Kidney (tissue), 14 donors: ENCODE results near the gene CCT3. TPM values are rescaled to one million over a fixed set of nuclear protein-coding genes. Genes with fewer than 3 reads are reported as not detected.

Source experiments
- DNase-seq, 5 donors: peaks; one replicate each; pipeline ENCODE4 v3.0.0-alpha.2; 2013 to 2020
- FAIRE-seq: peaks from 2 replicates; lab custom pipeline; 2012; peaks lifted over from hg19 to GRCh38; lab: Jason Lieb, UNC
- H3K27ac ChIP-seq, 2 donors: one replicate each; pipeline ENCODE4 v1.7.0; 2013; ENCODE audit warnings: low read depth in 2 of 2, low read length in 2 of 2, inconsistent platforms in 1 of 2
- H3K27me3 ChIP-seq: one replicate; pipeline ENCODE4 v1.7.1; 2013; ENCODE audit warnings: low read length, inconsistent platforms; ENCODE audit not compliant: control insufficient read depth, insufficient read depth
- H3K36me3 ChIP-seq, 3 donors: one replicate each; pipeline versions ENCODE4 v1.7.0 to v1.7.1; 2013; ENCODE audit warnings: low read length in 3 of 3, control low read depth in 1 of 3, inconsistent platforms in 1 of 3; ENCODE audit not compliant: insufficient read depth in 3 of 3, control insufficient read depth in 2 of 3
- H3K4me1 ChIP-seq, 3 donors: one replicate each; pipeline versions ENCODE4 v1.7.0 to v1.7.1; 2013; ENCODE audit warnings: low read length in 3 of 3, inconsistent platforms in 1 of 3, low read depth in 1 of 3; ENCODE audit not compliant: control insufficient read depth in 2 of 3, insufficient read depth in 2 of 3
- H3K4me3 ChIP-seq, 3 donors: one replicate each; pipeline versions ENCODE4 v1.7.0 to v1.8.1; 2013; ENCODE audit warnings: low read length in 3 of 3, control low read depth in 1 of 3, inconsistent platforms in 1 of 3
- H3K9ac ChIP-seq, 3 donors: one replicate each; pipeline versions ENCODE4 v1.7.0 to v1.7.1; 2013; ENCODE audit warnings: low read length in 3 of 3, control low read depth in 1 of 3, inconsistent platforms in 1 of 3
- H3K9me3 ChIP-seq, 3 donors: one replicate each; pipeline versions ENCODE4 v1.7.0 to v1.7.1; 2013; ENCODE audit warnings: low read length in 3 of 3, control low read depth in 1 of 3, inconsistent platforms in 1 of 3; ENCODE audit not compliant: control insufficient read depth in 2 of 3, insufficient read depth in 1 of 3
- intact Hi-C: fragments of 100-400 bp; cut with DNase I; formaldehyde crosslinking; loops from one replicate; pipeline ENCODE4 v1.11.1; 2022
- polyA plus RNA-seq: library from polyadenylated mRNA; stranded (reverse); fragments of 350-450 nt; fragmentation: Illumina TruSeq; extraction: RNeasy Lipid Tissue Mini Kit (QIAGEN cat#74804); gene quantifications from one replicate; pipeline ENCODE4 v1.2.3, GENCODE V29; 2014; ENCODE audit warnings: low read depth, low replicate concordance; ENCODE audit not compliant: insufficient read depth
- total RNA-seq: library from RNA; stranded (reverse); fragmentation: NEBNext Ultra II Directional; extraction: Animal tissue kit (Norgen Biotek cat#: 25700); gene quantifications from one replicate; pipeline ENCODE4 v1.2.1, GENCODE V29; 2021
- TF ChIP-seq, protein P1 (sequence below): IDR thresholded peaks from 3 replicates; pipeline ENCODE4 v1.5.1; 2012; ENCODE audit warnings: mild to moderate bottlenecking, moderate library complexity, borderline replicate concordance; ENCODE audit not compliant: insufficient read depth; ENCODE audit errors: extremely low read depth
- donor health status: control.
- donor health status: control.
- donor health status: control.
- donor health status: control.
- donor health status: control.
- donor health status: DM: yes; HTN: yes; CAD: no.
- donor health status: Normal renal cell carcinoma (clear cell type).

CCT3 gene
- total and polyA plus RNA-seq, 2 donors from 2014 or later, result 149 to 181 TPM

DNA sequence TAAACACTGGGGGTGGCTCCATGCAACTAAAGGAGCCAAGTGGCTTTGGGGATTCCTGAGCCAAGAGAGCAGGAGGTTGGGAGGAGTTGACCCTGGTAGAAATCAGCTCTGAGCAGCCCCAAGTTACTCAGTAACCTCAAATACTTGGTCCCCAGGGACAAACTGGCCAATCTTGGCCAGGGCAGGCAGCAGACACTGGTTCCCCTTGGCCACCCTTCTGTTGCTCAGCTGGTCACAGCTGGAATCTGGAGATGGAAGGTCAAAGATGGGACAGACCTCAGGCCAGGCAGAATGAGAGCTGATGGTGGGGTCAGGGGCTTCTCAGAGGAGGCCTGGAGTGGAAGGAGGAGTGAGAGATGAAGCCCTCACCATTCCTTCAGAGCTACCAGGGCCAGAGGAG, 27.7 kb upstream of the CCT3 start:
- no peak for FAIRE-seq
- H3K36me3 ChIP-seq, result no peaks in the 10 kb centered on the region
- peak in 1 of 5 donors; percentile 29 for DNase-seq
- no peak overlapping the region for H3K9ac ChIP-seq
- peak overlapping the region; percentile 46 to 77 for H3K27ac ChIP-seq
- TF ChIP-seq, protein P1, sequence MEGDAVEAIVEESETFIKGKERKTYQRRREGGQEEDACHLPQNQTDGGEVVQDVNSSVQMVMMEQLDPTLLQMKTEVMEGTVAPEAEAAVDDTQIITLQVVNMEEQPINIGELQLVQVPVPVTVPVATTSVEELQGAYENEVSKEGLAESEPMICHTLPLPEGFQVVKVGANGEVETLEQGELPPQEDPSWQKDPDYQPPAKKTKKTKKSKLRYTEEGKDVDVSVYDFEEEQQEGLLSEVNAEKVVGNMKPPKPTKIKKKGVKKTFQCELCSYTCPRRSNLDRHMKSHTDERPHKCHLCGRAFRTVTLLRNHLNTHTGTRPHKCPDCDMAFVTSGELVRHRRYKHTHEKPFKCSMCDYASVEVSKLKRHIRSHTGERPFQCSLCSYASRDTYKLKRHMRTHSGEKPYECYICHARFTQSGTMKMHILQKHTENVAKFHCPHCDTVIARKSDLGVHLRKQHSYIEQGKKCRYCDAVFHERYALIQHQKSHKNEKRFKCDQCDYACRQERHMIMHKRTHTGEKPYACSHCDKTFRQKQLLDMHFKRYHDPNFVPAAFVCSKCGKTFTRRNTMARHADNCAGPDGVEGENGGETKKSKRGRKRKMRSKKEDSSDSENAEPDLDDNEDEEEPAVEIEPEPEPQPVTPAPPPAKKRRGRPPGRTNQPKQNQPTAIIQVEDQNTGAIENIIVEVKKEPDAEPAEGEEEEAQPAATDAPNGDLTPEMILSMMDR, result no peak
- no peaks in the 10 kb centered on the region for H3K9me3 ChIP-seq
- peaks cover 0 to 15% (median 13%) of the 10 kb centered on the region in 3 donors for H3K4me1 ChIP-seq
- peaks cover 2% of the 10 kb centered on the region for H3K27me3 ChIP-seq
- no peak overlapping the region for H3K4me3 ChIP-seq
- intact Hi-C loops, result no loop called here

DNA sequence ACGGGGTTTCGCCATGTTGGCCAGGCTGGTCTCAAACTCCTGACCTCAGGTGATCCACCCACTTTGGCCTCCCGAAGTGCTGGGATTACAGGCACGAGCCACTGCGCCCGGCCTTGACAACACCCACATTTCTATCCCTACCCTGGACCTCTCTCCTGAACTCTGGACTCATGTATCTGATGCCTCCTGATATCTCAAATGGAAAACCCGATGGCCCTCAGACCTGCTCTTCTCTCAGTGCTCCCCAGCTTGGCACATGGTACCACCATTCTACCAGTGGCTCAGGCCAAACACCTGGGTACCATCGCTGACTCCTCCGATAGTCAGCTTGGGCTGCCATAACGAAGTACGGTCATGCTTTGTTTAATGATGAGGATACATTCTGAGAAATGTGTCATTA, 22.4 kb upstream of the CCT3 start:
- H3K4me1 ChIP-seq, result peaks cover 0 to 12% (median 4%) of the 10 kb centered on the region in 3 donors
- no peak for DNase-seq
- H3K9ac ChIP-seq, result no peak overlapping the region
- H3K27me3 ChIP-seq, result no peaks in the 10 kb centered on the region
- H3K9me3 ChIP-seq, result no peaks in the 10 kb centered on the region
- no peak for FAIRE-seq
- no peak overlapping the region for H3K27ac ChIP-seq
- TF ChIP-seq, protein P1, result no peak
- H3K4me3 ChIP-seq, result no peak overlapping the region
- no peaks in the 10 kb centered on the region for H3K36me3 ChIP-seq
- intact Hi-C loops, result no loop called here

DNA sequence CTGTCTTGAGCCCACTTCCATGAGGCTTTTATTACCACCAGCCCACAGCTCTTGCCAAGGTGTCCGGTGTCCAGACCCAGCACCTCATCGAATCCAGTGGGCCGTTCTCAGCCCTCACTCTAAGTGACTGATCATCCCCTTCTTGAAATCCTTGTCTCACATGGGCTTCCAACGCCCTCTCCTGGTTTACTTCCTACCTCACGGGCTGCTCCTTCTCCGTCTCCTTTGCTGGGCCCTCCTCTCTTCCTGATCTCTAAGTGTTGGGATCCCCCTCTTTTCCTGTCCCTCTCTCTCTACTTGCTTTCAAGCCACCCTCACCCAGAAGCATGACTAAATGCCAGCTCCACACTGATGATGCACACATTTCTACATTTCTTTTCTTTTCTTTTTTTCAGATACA, 21.9 kb upstream of the CCT3 start:
- FAIRE-seq (no peak), DNase-seq (peak in 1 of 5 donors; percentile 29)
- no peaks in the 10 kb centered on the region for H3K9me3 ChIP-seq
- intact Hi-C loops, result no loop called here
- H3K36me3 ChIP-seq, result no peaks in the 10 kb centered on the region
- peaks cover 0 to 10% (median 0%) of the 10 kb centered on the region in 3 donors for H3K4me1 ChIP-seq
- H3K27me3 ChIP-seq, result no peaks in the 10 kb centered on the region
- no peak overlapping the region for H3K9ac ChIP-seq
- no peak overlapping the region for H3K27ac ChIP-seq
- TF ChIP-seq, protein P1, result no peak
- no peak overlapping the region for H3K4me3 ChIP-seq

DNA sequence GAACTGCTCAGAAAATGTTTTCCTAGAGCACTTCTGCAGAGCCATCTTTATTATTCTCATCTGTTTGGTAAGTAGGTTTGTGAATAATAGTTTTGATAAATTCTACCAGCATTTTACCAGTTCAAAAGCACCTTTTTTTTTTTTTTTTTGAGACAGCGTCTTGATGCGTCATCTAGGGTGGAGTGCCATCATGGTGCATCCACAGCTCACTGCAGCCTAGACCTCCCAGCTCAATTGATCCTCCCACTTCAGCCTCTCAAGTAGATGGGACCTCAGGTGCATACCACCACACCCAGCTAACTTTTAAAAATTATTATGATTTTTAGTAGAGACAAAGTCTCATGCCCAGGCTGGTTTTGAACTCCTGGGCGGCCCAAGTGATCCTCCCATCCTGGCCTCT, 21.2 kb upstream of the CCT3 start:
- peaks cover 0 to 6% (median 0%) of the 10 kb centered on the region in 3 donors for H3K4me1 ChIP-seq
- H3K4me3 ChIP-seq, result no peak overlapping the region
- H3K27ac ChIP-seq, result no peak overlapping the region
- TF ChIP-seq, protein P1, result no peak
- no peaks in the 10 kb centered on the region for H3K27me3 ChIP-seq
- intact Hi-C loops, result no loop called here
- no peaks in the 10 kb centered on the region for H3K36me3 ChIP-seq
- H3K9ac ChIP-seq, result no peak overlapping the region
- H3K9me3 ChIP-seq, result no peaks in the 10 kb centered on the region
- DNase-seq, result no peak
- no peak for FAIRE-seq
